Endothelial cell of umbilical vein (primary cell): Measurements from ENCODE around the gene MAP1LC3B2.

Source experiments
- CTCF ChIP-seq, 2 donors: IDR thresholded peaks; 1 replicate in 1 of 2; 2 replicates in 1 of 2; pipeline ENCODE4 v1.5.1; 2011; ENCODE audit warnings: low read length in 2 of 2, mild to moderate bottlenecking in 2 of 2, moderate library complexity in 2 of 2, control low read depth in 1 of 2, inconsistent platforms in 1 of 2, low read depth in 1 of 2; ENCODE audit not compliant: insufficient read depth in 1 of 2; ENCODE audit errors: extremely low read depth in 1 of 2
- EZH2 ChIP-seq: IDR thresholded peaks from 2 replicates; pipeline ENCODE4 v1.6.1; 2012; ENCODE audit warnings: borderline replicate concordance, low read depth, mild to moderate bottlenecking, moderate library complexity, low read length, inconsistent platforms; ENCODE audit not compliant: severe bottlenecking

GRCh38 chr12:116545936-116546335 lies 13.2 kb upstream of the MAP1LC3B2 start:
- TF ChIP-seq CTCF (IDR thresholded peaks at IDR 0.05; ENCODE audit: extremely low read depth in 1 of 2, insufficient read depth in 1 of 2, low read depth in 1 of 2, low read length in 2 of 2) (no peak), EZH2 (no peak)
